ENCODE measurements around the gene RAB5IF. TPM values are rescaled to one million over a fixed set of nuclear protein-coding genes. Genes with fewer than 3 reads are reported as not detected.

Gene RAB5IF
- total and polyA plus RNA-seq, 2 of the 13 experiments (the other 11 are each of a cell fraction or from before 2014, with no cell fraction given): 261 to 305 TPM

- TF ChIP-seq IRF9 (CRISPR knock-in tag; IDR thresholded peaks at IDR 0.05; ENCODE audit: borderline replicate concordance): peak; percentile 29; the same call in 1 of the 2 replicates
- TF ChIP-seq RBM22 (optimal IDR thresholded peaks at IDR 0.05; ENCODE audit: low read length): peak; percentile 32
- no peak for TF ChIP-seq SNAPC5 (CRISPR knock-in tag; IDR thresholded peaks at IDR 0.05; ENCODE audit: borderline replicate concordance)
- TF ChIP-seq HIVEP1 (CRISPR knock-in tag; IDR thresholded peaks at IDR 0.05): peak; percentile 85
- TF ChIP-seq SRY (CRISPR knock-in tag; IDR thresholded peaks at IDR 0.05): peak; percentile 82; the same call in 1 of the 2 replicates
- TF ChIP-seq PHF21A (CRISPR knock-in tag; IDR thresholded peaks at IDR 0.05): no peak
- 0 out of 2 replicates have a peak, but pooled peaks have one; percentile 32 for TF ChIP-seq SETDB1 (CRISPR knock-in tag; IDR thresholded peaks at IDR 0.05; ENCODE audit: borderline replicate concordance)
- TF ChIP-seq KAT7 (CRISPR knock-in tag; IDR thresholded peaks at IDR 0.05; ENCODE audit: borderline replicate concordance): no peak
- TF ChIP-seq DNMT1 (CRISPR knock-in tag; IDR thresholded peaks at IDR 0.05): peak; percentile 16; the same call in 1 of the 2 replicates
- TF ChIP-seq ZNF121 (CRISPR knock-in tag; IDR thresholded peaks at IDR 0.05): peak; percentile 32; the same call in 1 of the 2 replicates
- TF ChIP-seq CSRNP2 (CRISPR knock-in tag; conservative IDR thresholded peaks at IDR 0.05; ENCODE audit: low read depth): peak; percentile 34; the same call in 1 of the 2 replicates
- no peak for TF ChIP-seq MIXL1 (CRISPR knock-in tag; IDR thresholded peaks at IDR 0.05)
- TF ChIP-seq THRA (CRISPR knock-in tag; IDR thresholded peaks at IDR 0.05; ENCODE audit: borderline replicate concordance): peak; percentile 28; the same call in 1 of the 2 replicates
- peak; percentile 93 for TF ChIP-seq ZNF501 (CRISPR knock-in tag; IDR thresholded peaks at IDR 0.05)
- TF ChIP-seq ZNF354B (CRISPR knock-in tag; IDR thresholded peaks at IDR 0.05): no peak
- no peak for TF ChIP-seq ZNF3 (CRISPR knock-in tag; IDR thresholded peaks at IDR 0.05)
- no peak for TF ChIP-seq TCF7 (IDR thresholded peaks at IDR 0.05; ENCODE audit: low read depth)
- peak; percentile 87 for TF ChIP-seq TFDP1 (CRISPR knock-in tag; IDR thresholded peaks at IDR 0.05; ENCODE audit: borderline replicate concordance)
- TF ChIP-seq ZEB1 (IDR thresholded peaks at IDR 0.05; ENCODE audit: insufficient replicate concordance, low read depth): no peak
- TF ChIP-seq THAP8 (CRISPR knock-in tag; IDR thresholded peaks at IDR 0.05; ENCODE audit: borderline replicate concordance): peak; percentile 65; the same call in 1 of the 2 replicates
- TF ChIP-seq ZNF580 (CRISPR knock-in tag; IDR thresholded peaks at IDR 0.05; ENCODE audit: borderline replicate concordance, low read depth): no peak; the same call in 1 of the 2 replicates
- TF ChIP-seq CREM (IDR thresholded peaks at IDR 0.05): no peak
- TF ChIP-seq CREM (CRISPR knock-in tag; IDR thresholded peaks at IDR 0.05): no peak
- TF ChIP-seq KDM3A (CRISPR knock-in tag; IDR thresholded peaks at IDR 0.05; ENCODE audit: low read depth): peak; percentile 65; the same call in 1 of the 2 replicates
These were observed 31.0 kb upstream of the RAB5IF start (continued) for GRCh38 chr20:36574366-36575135.

Data from HepG2 (cell line).